Measurements from ENCODE around the gene FCGR3B.
"Not testable (repeated sequence)": the region's sequence is repeated elsewhere in the genome, so short reads cannot be mapped to it uniquely, and the experiment has no call there.

DNA sequence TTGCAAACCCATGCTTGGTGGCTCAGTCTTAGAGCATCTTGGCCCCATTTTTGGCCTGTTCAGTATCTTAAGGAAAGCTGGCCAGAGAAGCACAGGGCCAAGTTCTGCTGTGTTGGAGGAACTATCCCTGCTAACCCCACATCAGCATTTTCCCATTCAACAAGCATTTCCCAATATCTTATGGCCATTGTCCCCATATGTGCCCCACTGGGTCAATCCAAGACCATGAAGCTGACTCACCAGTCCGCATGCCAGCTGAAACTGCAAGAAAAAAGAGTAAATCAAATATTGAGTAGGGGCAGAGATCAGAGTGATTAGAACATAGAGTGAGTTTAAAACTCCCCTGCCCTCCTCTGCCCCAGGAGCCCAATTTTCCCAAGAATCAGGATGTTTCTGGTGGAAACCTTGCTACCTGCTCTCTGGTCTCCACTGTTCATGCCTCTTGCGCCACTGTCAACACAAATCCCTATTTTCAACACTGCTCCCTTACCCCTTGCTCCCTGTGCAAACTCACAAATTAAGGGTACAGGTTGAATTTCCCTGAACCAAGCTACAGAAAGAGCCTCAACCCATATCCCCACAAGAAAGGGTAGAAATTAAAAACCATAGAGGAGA, 741 bp downstream of the FCGR3B start:
- TF ChIP-seq POLR2A (IDR thresholded peaks at IDR 0.05; ENCODE audit: low read length); GATA1 (IDR thresholded peaks at IDR 0.05; ENCODE audit: low read depth, low read length): not testable (repeated sequence)
